Activated T-helper 1 cell treated with Interleukin-2 at 50 U/mL for 16 hours (primary cell): ENCODE measurements around the gene NOS3.

ENCODE experiments used
- DNase-seq: peaks from one replicate; pipeline ENCODE4 v3.0.0-alpha.2; 2020; ENCODE audit warnings: low read depth

NOS3 gene

DNA sequence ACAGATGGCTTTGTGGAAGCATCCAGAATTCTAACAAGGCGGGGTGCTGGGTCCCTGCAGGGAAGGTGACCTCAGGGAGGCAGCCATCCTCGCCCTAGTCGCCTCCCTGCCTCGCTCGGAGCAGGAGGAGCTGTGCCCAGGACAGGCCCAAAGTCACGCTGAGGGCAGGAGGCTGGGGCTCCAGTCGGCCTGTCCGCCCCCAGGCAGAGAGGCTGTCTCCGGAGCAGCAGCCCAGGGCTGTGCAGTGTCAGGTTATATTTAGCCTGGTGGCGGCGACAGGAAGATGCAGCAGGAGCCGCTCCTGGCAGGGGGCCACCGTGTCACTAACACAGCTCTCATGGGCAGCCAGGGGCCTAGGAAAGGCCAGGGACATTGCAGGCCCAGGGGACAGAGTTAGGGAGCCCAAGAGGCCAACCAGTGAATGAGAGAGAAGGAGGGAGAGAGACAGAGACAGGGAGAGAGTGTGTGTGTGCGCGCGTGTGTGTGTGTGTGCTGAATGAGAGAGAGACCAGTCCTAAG, 26.2 kb upstream of the NOS3 start:
- DNase-seq = no peak

DNA sequence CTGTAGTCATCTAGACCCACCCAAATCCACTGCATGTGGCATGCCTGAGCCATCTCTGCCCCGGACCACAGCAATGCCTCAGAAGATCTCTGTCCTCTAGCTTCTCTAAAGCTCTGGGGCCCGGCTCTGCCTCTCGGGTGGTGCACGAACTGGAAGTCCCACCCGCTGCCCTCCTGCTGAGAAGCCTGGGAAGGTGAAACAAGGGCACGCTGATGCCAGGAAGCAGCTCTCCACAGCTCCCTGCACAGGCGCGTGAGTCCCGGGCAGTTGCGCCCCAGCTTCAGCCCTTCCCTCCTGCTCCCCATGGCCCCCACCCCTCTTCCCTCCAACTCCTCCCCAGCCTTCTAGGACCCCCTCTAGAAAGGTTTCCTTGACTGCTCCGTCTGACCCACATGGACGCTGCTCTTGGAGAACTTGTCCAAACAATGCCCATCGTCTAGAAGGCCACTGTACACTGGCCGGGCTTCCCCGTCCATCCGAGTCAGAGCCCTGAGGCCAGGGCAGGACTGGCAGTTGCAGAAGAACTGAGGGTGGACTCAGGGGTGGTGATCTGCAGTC, 25.5 kb upstream of the NOS3 start:
- no peak for DNase-seq

DNA sequence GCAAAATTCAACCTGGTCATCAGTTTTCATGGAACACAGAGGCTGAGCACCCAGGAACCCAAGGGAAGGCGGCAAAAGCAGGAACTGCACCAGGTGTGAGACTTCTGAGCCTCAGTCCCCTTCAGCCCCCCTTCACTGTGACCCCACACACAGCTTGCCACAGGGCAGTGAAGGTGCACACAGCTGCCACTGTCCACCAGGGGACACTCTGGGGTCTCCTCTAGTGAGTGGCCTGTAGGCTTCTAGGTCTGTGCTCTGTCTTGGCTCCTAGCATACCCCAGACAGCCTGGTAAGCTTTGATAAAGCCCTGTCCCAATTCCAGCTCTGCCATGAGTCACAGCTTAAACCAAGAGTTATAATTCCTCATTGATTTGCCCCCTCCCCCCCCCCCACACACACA, 24.8 kb upstream of the NOS3 start:
- DNase-seq = no peak

DNA sequence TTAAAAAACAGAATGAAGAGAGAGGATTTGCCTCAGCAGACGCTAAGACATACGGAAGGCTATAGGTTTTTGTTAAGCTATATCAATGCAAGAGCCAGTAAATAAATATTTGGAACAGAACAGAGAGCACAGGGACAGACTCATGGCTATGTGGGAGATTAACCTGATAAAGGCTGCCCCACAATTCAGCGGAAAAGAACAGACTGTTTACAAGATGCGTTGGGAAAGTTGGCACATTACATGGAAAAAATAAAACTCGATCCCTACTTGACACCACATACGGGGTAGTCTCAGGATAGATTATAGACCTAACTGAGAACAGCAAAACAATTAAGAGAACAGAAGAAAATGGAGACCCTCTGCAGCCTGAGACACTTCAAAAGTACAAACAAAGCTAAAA, 23.5 kb upstream of the NOS3 start:
- no peak for DNase-seq

DNA sequence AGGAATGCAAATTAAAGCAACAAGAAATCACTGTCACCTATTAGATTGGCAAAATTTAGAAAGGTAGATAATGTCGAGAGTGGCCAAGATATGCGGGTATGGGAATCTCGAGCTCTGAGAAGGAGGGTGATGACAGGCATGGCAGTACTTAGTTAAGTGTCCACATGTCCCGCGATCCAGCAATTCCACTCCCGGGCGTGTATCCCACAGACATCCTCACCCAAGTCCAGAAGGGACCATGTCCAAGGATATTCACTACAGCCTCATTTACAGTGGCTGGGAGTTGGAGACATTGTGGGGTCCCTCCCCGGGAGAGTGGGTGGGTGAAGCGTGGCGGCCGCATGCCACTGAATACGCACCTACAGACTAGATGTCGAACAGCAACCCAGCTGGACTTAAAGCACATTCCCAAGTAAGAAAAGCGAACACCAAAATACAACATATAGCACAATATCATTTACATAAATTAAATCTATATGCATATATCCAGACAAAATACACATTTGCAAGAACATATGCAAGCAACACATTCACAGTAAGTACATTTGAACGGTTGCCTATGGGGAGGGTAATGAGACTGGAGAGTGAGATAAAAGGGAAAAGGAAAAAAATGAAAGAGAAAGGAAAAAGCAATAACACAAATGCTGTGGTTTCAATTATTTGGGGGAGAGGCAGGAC, 22.6 kb upstream of the NOS3 start:
- no peak for DNase-seq

DNA sequence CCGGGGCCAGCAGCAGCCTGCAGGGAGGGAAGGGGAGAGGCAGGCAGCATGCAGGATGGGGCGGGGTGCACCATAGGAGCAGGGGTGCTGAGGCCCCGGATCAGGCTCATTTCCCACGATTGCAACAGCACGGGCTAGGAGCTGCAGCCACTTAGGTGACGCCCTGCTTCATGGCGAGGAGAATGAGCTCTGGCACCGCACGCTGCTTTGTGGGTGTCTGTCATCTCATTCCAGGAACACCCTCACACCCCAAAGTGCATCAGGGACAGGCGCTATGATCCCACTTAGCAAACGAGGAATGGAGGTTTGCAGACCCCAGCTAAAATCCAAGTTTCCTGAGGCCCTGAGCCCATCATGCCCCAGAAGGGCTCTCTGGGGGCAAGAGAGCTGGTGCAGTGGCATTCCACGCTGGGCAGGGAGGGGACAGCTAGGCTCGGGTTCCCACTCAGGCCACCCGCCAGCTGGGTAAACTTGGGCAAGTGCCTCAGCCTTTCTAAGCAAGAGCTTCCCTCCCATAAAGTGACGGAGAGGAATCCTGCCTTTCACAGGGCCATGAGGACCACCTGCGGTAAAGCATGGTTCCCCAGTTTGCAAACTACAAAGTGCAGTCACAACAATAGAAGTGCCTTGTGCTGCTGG, 22.0 kb upstream of the NOS3 start:
- DNase-seq = no peak

DNA sequence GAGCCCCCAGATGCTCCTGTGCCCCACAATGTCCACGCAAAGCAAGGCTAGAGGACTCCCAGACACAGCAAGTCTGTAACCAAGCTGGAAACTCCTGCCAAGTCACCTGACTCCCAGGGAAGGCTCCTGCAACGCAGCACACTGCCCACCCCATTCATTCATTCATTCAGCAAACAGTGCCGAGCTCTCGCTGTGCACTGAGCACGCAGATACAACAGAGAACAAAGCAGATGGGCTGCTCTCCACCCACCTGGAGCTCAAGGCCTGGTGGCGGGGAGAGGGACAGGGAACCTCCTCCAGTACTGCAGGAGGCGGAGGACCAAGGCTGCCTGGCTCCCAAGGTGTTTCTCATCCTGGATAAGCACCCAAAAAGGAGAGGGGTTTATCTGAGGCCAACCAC, 21.3 kb upstream of the NOS3 start:
- DNase-seq = no peak

DNA sequence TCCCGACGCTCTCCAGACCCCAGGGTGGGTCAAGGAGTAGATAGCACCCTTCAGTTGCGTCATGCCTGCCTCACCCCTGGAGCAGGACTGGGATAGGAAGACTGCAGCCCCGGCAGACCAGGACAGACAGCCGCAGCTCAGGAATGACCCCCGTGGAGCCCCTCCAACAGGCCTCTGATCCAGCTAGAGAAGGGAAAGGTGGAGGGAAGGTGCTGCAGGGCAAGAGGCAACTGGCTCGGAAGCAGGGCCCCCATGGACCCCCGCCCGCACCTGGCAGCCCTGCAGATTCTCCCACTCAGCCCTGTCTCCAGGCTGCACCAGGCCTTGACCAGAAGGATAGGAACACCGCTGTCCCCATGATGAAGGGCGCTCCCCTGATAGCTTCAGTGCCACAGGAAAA, 20.4 kb upstream of the NOS3 start:
- DNase-seq = no peak

DNA sequence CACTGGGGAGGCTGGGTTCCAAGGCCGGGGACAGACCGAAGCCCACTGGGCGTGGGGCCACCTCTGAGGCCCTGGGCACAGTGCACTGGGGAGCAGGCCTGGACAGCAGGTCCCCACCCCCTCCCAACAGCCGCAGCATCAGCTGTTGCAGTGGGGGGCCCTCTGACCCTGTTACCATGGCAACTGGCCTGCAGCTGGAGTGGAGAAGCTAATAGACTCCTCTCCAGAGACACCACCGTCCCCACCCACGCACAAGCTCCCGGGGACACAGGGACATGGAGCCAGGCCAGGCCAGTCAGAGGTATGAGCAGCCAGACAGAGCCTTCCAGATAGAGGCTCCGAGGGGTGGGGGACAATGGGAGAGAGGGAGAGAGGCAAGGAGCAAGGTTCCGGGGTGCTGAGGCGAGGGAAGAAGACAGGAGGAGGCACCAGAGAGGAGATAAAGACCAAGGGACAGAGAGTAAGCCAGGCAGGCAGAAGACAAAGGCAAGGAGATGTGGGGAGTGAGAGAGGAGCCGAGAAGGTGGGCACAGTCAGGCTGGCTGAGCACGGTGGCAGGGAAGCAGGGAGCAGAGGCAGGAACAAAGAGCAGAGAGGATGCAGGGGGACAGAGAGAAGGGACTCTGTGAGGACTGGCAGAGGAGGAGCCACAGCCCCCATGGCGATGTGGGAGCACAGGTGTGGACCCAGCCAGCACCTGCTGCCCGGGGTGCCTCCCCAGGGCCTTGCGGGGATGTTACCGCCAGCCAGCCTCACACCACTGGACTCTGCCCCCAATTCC, 19.4 kb upstream of the NOS3 start:
- no peak for DNase-seq

DNA sequence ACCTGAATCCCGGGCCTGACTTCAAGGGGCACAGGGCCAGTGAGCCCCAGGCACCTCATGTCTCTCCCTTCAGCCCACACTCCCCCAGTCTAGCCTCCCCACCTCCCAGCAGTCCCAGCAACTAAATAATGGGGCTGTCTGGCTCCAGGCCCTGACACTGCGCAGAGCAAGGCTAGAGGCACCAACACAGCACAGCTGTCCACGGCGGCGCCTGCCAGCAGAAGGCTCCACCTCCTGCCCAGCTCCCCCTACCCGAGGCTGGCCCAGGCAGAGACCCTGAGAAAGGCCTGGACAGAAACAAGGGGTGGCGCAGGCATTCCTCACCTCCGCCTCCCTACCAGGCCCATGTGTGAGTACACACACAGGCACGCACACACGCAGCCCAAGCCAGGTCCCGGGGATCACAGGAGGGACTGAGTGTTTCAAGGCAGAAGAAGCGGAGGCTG, 18.8 kb upstream of the NOS3 start:
- DNase-seq = no peak

DNA sequence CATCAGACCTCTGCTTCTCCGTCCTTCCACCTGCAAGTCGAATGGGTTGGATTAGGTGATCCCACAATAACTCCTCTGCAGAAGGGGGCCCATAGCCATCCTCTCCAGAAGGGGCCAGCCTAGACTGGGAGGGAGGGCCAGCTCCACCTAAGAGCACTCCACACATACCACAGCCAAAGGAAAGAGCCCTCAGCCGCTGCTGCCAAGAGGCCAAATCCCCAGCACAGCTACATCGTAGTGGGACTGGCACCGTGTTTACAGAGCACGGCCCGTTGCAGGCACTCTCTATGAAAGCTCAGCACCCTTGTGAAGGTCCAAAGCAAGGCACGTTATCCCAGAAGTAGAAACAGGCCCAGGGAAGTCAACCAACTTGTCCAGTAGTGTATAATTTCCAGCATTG, 18.1 kb upstream of the NOS3 start:
- no peak for DNase-seq

DNA sequence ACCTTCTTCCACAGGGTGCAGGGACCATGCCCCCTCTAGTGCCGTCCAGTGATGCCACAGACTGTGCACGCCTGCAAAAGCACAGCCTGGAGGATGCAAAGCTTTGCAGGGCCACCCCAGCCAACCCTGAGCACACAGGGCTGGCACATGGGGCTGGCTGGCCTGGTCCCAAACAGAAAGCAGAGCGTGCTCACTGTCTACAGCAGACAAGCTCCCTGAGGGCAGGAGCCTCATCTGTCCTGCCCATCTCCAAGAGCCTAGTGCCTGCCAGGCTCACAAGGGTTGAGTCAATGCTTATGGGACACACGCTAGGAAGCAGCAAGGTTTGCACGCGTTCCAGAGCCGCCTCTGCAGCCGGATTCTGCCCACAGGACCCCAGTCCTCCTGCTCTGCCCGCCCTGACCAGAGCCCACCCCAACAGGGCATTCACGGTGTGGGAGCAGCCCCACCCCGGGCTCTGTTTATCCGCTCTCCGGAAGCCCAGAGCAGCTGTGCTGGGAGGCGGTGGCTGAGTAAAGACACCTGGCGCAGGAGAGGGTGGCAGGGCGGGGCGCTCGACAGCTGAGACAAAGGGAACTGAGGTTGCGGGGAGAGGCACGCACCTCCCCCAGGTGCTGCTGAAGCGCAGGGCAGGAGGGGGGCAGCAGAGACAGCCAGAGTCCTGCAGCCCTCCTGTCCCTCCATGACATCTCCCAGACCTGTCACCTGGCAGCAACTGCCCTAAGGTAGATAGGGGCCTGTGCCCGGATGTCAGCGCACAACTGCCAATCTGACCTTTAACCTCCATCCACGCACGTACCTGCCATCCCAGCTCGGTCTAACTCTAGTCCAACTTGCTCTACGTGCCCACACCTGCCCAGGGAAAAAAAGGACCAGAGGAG, 17.0 kb upstream of the NOS3 start:
- peak; percentile 29 for DNase-seq

DNA sequence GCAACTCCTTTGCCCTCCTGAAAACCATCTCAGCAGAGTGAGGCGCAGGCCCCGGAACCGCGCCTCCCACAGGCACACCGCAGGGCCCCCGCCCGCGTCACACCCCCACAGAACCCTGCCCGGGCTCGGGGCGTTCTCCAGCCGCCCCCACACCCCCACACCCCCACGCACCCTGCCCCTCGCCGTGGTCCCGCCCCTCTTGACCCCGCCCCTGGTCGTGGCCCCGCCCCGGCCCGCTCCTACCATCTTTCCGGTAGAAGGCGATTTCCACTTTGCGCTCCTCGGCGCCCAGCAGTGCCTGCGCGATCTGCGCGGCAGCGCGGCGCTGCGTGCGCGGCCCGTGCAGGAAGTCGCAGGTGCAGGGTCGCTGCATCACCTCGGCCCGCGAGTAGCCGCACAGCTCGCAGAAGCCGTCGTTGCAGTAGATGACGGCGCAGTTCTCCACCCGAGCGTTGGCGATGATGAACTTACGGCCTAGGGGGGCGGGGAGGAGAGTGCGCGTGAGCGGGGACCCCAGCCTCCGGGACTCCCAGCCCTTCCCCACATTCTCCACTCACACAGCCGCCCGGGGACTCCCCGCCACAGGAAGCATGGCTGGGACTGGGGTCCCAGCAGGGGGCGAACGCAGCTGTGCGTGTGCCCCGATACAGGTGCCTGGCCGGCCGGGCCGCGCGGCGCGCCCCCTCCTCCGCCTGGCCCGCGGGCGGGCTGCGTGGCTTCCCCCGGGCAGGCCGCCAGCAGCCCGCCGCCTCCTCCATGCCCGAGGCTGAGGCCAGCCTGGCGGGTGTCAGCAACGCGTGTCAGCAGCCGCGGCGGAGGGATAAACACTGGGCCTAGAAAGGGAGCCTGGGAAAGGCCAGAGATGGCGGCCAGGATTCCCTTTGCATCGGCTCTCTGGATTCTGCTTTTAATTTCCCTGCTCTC, 16.1 kb upstream of the NOS3 start:
- peak; percentile 76 for DNase-seq

DNA sequence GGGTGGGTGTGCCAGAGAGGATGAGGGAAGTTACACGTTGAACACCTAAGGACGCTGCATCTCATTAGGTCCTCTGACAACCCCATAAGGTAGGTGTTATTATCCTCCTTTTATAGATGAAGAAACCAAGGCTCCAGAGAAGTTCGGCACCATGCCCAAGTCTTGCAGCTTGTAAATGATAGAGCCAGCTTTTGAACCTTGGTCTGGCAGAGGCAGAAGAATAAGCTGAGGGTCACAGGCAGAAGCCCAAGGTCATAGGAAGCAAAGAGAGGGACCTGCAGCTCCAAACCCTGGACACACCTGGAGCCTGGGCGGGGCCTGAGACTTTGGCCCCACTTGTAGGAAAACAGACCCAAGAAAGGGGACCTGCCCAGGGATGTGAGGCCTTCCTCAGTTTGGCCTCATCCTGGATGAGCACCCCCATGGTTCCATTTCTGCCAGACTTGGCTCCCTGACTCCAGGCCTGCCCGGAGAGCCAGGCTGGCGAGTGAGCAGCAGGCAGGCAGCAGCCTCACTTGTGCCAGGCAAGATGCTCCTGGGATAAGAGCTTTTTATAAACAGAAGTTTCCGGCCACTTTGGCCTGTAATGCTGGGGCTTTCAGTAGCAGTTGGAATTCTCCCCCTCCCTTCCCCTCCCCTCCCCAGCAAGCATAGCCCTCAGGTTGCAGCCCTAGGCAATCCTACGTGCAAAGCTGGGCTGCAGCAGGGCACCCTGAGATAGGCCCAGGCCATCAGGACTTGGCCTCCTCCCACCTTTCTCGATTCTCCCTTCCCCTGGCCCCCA, 15.1 kb upstream of the NOS3 start:
- DNase-seq = no peak

DNA sequence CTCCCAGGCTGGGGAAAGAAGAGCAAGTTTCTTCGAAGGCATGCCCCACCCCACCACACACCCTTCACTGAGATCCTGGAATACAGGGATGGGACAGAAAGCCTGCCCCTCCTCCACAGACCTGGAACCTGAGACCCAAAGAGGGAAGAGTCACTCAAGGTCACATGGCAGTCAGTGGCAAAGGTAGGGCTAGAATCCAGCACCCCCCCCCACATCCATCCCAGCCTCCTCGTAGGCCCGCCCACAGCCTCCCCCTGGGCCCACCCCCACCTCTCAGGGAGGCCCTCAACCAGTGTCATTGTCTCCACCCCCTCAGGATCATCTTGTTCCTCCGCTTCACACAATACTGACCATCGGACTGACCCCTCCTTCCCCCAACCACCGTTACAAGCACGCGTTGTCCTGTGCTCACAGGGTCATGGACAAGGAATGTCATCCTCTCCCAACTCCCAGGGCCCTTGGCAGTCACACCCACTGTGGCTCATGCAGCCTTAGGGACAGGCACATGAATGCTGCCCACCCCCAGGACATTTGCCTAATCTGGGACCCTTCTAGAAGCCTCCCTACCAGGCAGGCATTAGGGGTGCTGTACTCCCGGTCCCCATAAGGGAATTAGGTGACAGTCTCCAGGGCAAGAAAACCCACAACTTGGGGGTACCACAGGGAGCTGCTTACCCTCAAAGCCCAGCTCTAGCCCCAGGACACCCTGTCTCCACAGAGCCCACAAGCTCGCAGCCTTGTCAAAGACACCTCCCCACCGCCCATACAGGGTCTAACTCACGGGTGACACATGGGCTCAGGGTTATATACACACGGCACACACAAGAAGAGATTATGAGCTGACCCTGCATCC, 14.1 kb upstream of the NOS3 start:
- DNase-seq = no peak

DNA sequence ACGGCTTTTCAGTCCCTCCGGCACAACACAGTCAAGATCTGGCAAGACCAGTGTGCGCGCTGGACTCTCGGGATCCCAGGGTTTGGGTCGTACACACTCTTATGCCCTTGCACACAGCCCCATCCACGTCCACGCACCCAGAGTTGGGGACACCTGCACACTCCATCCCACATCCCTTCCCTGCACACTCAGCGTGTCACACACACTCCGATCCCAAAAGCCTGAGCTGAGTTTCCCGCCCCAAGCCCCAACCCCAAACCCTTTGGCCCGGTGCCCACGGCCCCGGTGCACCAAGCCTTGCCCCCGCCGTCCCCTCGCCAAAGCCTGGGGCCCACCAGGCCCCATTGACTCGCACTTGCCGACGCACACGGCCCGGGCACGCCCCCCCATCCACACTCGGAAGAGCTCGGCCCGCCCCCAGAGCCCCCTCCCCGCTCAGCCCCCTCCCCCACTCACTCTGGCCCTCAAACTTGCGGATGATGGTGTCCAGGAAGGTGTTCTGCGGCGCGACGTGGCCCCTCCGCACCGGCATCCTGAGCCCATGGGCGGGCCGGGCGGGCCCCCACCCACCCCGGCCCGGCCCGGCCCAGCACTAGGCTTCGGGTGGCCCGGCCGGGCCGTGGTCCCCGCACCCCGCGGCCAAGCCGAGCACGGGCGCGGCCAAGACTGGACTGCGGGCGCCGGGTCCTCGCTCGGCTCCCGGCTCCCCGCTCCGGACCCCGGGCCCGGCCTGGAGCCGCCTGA, 13.3 kb upstream of the NOS3 start:
- DNase-seq = no peak

DNA sequence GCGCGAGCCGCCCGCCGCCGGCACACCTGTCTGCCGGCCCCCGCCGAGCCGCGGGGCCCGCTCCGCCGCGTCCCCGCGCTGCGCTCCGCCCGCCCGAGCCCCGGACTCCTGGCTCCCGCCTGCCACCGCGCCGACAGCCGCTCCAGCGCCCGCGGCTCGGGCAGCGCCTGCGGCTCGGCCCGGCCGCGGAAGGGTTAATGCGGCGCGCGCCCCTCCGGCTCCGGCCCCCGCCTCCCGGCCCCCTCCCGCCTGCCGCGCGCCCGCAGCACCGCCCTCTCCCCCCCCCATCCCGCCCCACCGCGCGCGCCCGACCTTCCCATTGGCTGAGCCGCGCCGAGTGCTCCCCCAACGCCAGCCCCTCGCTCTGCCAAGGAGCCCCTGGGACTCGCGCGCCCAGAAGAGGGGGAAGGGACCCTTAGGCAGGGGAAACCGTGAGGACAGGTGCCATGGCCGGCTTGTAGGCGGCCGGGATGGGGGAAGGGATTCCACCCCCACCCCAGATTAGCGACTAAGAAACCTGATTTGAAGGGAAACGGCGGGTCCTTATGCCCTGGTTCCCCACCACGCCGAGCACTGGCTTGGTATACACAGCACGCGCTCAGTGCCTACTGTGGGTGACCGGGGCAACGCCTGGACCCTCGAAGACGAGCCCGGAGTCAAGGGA, 12.6 kb upstream of the NOS3 start, which contains the start of gene KCNH2:
Gene KCNH2, minus strand, starts transcription at position 196 of the 664 bp plus-strand sequence. CDS start 408 bp downstream, outside the sequence.
- DNase-seq = no peak
